HepG2 (cell line): ENCODE measurements around the gene HDAC5. TPM values are rescaled to one million over a fixed set of nuclear protein-coding genes. Genes with fewer than 3 reads are reported as not detected.
A peak's percentile ranks its signal among the peaks of the same experiment; 100 is the strongest.

Experiments used
- CHD2 ChIP-seq: IDR thresholded peaks from 2 replicates; pipeline ENCODE4 v1.6.1; 2011; ENCODE audit warnings: low read depth, low read length, improper control_type of control experiment
- FOXJ3 ChIP-seq: sonication (generic); formaldehyde crosslinking; IDR thresholded peaks from 2 replicates; pipeline ENCODE4 v1.4.0; 2020; ENCODE audit warnings: missing genetic modification reagents, mild to moderate bottlenecking, borderline replicate concordance
- GABPB1 ChIP-seq: IDR thresholded peaks from 2 replicates; pipeline ENCODE4 v1.6.1; 2016; ENCODE audit warnings: mild to moderate bottlenecking, missing genetic modification reagents, moderate library complexity, missing compliant biosample characterization
- MED8 ChIP-seq: sonication (generic); formaldehyde crosslinking; IDR thresholded peaks from 2 replicates; pipeline ENCODE4 v1.8.1; 2023; ENCODE audit warnings: mild to moderate bottlenecking, missing genetic modification reagents; ENCODE audit not compliant: insufficient replicate concordance
- PHF8 ChIP-seq: sonication (generic); formaldehyde crosslinking; IDR thresholded peaks from 2 replicates; pipeline ENCODE4 v1.5.0; 2020; ENCODE audit warnings: missing genetic modification reagents
- SAFB2 ChIP-seq: sonication (generic); formaldehyde crosslinking; IDR thresholded peaks from 2 replicates; pipeline ENCODE4 v1.5.1; 2020; ENCODE audit warnings: missing genetic modification reagents, low read depth, mild to moderate bottlenecking, borderline replicate concordance
- SKI ChIP-seq: fragments of 450-650 bp; IDR thresholded peaks from one replicate; pipeline ENCODE4 v1.6.1; 2018; ENCODE audit warnings: mild to moderate bottlenecking; ENCODE audit not compliant: partially characterized antibody
- SOX13 ChIP-seq, 3 experiments: fragments of 450-650 bp in 1 of 3; sonication (generic) in 1 of 3; formaldehyde crosslinking in 1 of 3; IDR thresholded peaks in 2 of 3; conservative IDR thresholded peaks in 1 of 3; 2 replicates each; pipeline versions ENCODE4 v1.5.0 to v1.6.1; 2016 to 2020; ENCODE audit warnings: antibody characterized with exemption in 1 of 3, mild to moderate bottlenecking in 1 of 3, missing compliant biosample characterization in 1 of 3, missing genetic modification reagents in 1 of 3, moderate library complexity in 1 of 3
- ZBTB20 ChIP-seq: sonication (generic); formaldehyde crosslinking; IDR thresholded peaks from 2 replicates; pipeline ENCODE4 v1.8.1; 2023; ENCODE audit warnings: missing genetic modification reagents, low read depth, mild to moderate bottlenecking, borderline replicate concordance
- ZNF331 ChIP-seq: sonication (generic); formaldehyde crosslinking; IDR thresholded peaks from 2 replicates; pipeline ENCODE4 v1.4.0; 2020; ENCODE audit warnings: missing genetic modification reagents
- polyA plus RNA-seq, 8 experiments: library from polyadenylated mRNA; depleted of rRNA in 3 of 8; stranded (reverse) in 7 of 8; unstranded in 1 of 8; fragments of >200 nt; fragmentation: Illumina TruSeq in 4 of 8; extraction: Trizol in 4 of 8; gene quantifications; 2 replicates each; pipeline versions ENCODE4 v1.2.1 to v1.2.3, GENCODE V29; 2011 to 2016; ENCODE audit warnings: low read depth in 4 of 8, missing spikeins in 1 of 8, mixed read lengths in 1 of 8; ENCODE audit not compliant: insufficient read depth in 1 of 8
- total RNA-seq, 5 experiments: library from RNA; depleted of rRNA; stranded (reverse); fragments of >200 nt; fragmentation: Illumina TruSeq; extraction: Trizol; gene quantifications; 2 replicates each; pipeline ENCODE4 v1.2.3, GENCODE V29; 2016; ENCODE audit warnings: low read depth in 1 of 5
- TF ChIP-seq, protein P1 (sequence below): sonication (generic); formaldehyde crosslinking; IDR thresholded peaks from 2 replicates; pipeline ENCODE4 v1.4.0; 2020; ENCODE audit warnings: missing genetic modification reagents, borderline replicate concordance
- TF ChIP-seq, protein P2 (sequence below): IDR thresholded peaks from 2 replicates; pipeline ENCODE4 v1.6.1; 2016; ENCODE audit warnings: mild to moderate bottlenecking, missing biosample characterization, missing genetic modification reagents
- TF ChIP-seq, protein P3 (sequence below): sonication (generic); formaldehyde crosslinking; IDR thresholded peaks from 2 replicates; pipeline ENCODE4 v1.5.0; 2020; ENCODE audit warnings: missing genetic modification reagents
- TF ChIP-seq, protein P4 (sequence below): fragments of 450-650 bp; IDR thresholded peaks from 2 replicates; pipeline ENCODE4 v1.6.1; 2016
- TF ChIP-seq, protein P5 (sequence below): sonication (generic); formaldehyde crosslinking; IDR thresholded peaks from 2 replicates; pipeline ENCODE4 v1.4.0; 2020; ENCODE audit warnings: missing genetic modification reagents, mild to moderate bottlenecking, borderline replicate concordance
- TF ChIP-seq, protein P6 (sequence below): sonication (generic); formaldehyde crosslinking; IDR thresholded peaks from 2 replicates; pipeline ENCODE4 v1.4.0; 2020; ENCODE audit warnings: missing genetic modification reagents

Gene HDAC5
- total and polyA plus RNA-seq, 2 of the 13 experiments (the other 11 are each of a cell fraction or from before 2014, with no cell fraction given), result 46.4 to 85.4 TPM

DNA sequence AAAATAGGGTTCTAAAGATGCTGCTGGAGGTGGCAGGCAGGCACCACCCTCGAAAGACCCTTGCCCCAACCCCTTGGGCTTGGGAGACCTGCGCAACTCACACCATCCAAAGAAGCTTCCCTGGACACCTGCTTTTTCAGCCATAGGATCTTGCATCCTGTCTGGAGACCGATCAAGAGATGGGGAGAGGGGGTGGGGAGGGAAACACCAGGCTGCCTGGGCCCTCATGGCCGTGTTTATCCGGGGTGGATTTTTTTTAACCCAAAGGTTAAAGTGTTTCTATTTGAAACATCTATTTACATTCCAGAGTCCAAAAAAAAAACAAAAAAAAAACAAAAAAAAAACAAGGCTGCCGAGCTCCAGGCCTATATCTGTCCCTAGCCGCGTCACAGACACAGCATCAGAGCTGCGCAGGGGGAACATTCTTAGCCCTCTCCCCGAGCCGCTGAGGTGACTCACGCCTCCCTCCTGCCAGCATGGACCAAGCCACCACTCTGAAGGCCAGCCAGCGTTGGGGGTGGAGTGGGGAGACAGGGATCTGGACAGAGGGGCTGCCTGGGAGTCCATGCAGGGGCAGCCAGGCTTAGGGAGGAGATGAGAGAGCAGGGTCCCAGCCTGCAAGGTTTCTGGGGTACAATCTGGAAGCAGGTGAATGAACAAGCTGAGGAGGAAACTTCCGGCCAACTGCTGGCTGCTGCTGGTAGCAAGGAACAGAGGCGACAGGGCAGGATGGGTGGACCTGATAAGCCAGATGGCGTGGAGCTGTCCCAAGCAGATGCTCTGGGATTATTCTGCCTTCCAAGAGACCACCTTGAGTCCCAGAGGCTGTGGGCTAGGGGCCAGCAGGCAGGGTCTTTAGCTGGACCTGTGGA, 14.8 kb downstream of the HDAC5 start (continued):
- TF ChIP-seq, protein P1, sequence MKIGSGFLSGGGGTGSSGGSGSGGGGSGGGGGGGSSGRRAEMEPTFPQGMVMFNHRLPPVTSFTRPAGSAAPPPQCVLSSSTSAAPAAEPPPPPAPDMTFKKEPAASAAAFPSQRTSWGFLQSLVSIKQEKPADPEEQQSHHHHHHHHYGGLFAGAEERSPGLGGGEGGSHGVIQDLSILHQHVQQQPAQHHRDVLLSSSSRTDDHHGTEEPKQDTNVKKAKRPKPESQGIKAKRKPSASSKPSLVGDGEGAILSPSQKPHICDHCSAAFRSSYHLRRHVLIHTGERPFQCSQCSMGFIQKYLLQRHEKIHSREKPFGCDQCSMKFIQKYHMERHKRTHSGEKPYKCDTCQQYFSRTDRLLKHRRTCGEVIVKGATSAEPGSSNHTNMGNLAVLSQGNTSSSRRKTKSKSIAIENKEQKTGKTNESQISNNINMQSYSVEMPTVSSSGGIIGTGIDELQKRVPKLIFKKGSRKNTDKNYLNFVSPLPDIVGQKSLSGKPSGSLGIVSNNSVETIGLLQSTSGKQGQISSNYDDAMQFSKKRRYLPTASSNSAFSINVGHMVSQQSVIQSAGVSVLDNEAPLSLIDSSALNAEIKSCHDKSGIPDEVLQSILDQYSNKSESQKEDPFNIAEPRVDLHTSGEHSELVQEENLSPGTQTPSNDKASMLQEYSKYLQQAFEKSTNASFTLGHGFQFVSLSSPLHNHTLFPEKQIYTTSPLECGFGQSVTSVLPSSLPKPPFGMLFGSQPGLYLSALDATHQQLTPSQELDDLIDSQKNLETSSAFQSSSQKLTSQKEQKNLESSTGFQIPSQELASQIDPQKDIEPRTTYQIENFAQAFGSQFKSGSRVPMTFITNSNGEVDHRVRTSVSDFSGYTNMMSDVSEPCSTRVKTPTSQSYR, result peak; percentile 87
- TF ChIP-seq SOX13 (IDR thresholded peaks at IDR 0.05) (no peak), SOX13 (CRISPR knock-in tag; conservative IDR thresholded peaks at IDR 0.05 in 1 of 2, IDR thresholded peaks at IDR 0.05 in 1 of 2) (peak in 1 of 2 experiments; percentile 78; a peak in 2 of 4 replicates), FOXJ3 (CRISPR knock-in tag) (peak; percentile 87; the same call in 1 of the 2 replicates), SKI (peak; percentile 79), MED8 (CRISPR knock-in tag) (peak; percentile 53), ZBTB20 (peak; percentile 73; the same call in 1 of the 2 replicates), SAFB2 (CRISPR knock-in tag) (no peak; the same call in 1 of the 2 replicates), GABPB1 (CRISPR knock-in tag) (peak; percentile 67), PHF8 (CRISPR knock-in tag) (peak; percentile 53; the same call in 1 of the 2 replicates), ZNF331 (CRISPR knock-in tag) (peak; percentile 60), CHD2 (no peak; the same call in 1 of the 2 replicates)
- TF ChIP-seq, protein P2, sequence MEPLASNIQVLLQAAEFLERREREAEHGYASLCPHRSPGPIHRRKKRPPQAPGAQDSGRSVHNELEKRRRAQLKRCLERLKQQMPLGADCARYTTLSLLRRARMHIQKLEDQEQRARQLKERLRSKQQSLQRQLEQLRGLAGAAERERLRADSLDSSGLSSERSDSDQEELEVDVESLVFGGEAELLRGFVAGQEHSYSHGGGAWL (CRISPR knock-in tag), result 0 out of 2 replicates have a peak, but pooled peaks have one; percentile 44
- TF ChIP-seq, protein P3, sequence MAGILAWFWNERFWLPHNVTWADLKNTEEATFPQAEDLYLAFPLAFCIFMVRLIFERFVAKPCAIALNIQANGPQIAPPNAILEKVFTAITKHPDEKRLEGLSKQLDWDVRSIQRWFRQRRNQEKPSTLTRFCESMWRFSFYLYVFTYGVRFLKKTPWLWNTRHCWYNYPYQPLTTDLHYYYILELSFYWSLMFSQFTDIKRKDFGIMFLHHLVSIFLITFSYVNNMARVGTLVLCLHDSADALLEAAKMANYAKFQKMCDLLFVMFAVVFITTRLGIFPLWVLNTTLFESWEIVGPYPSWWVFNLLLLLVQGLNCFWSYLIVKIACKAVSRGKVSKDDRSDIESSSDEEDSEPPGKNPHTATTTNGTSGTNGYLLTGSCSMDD (CRISPR knock-in tag), result no peak
- TF ChIP-seq, protein P4, sequence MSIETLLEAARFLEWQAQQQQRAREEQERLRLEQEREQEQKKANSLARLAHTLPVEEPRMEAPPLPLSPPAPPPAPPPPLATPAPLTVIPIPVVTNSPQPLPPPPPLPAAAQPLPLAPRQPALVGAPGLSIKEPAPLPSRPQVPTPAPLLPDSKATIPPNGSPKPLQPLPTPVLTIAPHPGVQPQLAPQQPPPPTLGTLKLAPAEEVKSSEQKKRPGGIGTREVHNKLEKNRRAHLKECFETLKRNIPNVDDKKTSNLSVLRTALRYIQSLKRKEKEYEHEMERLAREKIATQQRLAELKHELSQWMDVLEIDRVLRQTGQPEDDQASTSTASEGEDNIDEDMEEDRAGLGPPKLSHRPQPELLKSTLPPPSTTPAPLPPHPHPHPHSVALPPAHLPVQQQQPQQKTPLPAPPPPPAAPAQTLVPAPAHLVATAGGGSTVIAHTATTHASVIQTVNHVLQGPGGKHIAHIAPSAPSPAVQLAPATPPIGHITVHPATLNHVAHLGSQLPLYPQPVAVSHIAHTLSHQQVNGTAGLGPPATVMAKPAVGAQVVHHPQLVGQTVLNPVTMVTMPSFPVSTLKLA, result peak; percentile 83
- TF ChIP-seq, protein P5, sequence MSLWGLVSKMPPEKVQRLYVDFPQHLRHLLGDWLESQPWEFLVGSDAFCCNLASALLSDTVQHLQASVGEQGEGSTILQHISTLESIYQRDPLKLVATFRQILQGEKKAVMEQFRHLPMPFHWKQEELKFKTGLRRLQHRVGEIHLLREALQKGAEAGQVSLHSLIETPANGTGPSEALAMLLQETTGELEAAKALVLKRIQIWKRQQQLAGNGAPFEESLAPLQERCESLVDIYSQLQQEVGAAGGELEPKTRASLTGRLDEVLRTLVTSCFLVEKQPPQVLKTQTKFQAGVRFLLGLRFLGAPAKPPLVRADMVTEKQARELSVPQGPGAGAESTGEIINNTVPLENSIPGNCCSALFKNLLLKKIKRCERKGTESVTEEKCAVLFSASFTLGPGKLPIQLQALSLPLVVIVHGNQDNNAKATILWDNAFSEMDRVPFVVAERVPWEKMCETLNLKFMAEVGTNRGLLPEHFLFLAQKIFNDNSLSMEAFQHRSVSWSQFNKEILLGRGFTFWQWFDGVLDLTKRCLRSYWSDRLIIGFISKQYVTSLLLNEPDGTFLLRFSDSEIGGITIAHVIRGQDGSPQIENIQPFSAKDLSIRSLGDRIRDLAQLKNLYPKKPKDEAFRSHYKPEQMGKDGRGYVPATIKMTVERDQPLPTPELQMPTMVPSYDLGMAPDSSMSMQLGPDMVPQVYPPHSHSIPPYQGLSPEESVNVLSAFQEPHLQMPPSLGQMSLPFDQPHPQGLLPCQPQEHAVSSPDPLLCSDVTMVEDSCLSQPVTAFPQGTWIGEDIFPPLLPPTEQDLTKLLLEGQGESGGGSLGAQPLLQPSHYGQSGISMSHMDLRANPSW (CRISPR knock-in tag), result 0 out of 2 replicates have a peak, but pooled peaks have one; percentile 31
- TF ChIP-seq, protein P6, sequence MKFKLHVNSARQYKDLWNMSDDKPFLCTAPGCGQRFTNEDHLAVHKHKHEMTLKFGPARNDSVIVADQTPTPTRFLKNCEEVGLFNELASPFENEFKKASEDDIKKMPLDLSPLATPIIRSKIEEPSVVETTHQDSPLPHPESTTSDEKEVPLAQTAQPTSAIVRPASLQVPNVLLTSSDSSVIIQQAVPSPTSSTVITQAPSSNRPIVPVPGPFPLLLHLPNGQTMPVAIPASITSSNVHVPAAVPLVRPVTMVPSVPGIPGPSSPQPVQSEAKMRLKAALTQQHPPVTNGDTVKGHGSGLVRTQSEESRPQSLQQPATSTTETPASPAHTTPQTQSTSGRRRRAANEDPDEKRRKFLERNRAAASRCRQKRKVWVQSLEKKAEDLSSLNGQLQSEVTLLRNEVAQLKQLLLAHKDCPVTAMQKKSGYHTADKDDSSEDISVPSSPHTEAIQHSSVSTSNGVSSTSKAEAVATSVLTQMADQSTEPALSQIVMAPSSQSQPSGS (CRISPR knock-in tag), result peak; percentile 35; the same call in 1 of the 2 replicates
